Hepatocyte (in vitro differentiated cells): Measurements from ENCODE around the gene SCG3. TPM values are rescaled to one million over a fixed set of nuclear protein-coding genes. Genes with fewer than 3 reads are reported as not detected.

ENCODE experiments used
- DNase-seq: peaks from one replicate; pipeline ENCODE4 v3.0.0-alpha.2; 2016; ENCODE audit warnings: low spot score
- H2AFZ ChIP-seq: fragments of 200-600 bp; sonication (generic); 2 replicates; pipeline ENCODE4 v1.6.0; 2016; ENCODE audit warnings: antibody characterized with exemption, mild to moderate bottlenecking
- H3K27ac ChIP-seq: fragments of 200-600 bp; sonication (generic); 2 replicates; pipeline ENCODE4 v1.5.1; 2016; ENCODE audit warnings: mild to moderate bottlenecking
- H3K27me3 ChIP-seq: fragments of 200-600 bp; sonication (generic); 2 replicates; pipeline ENCODE4 v1.6.1; 2016
- H3K36me3 ChIP-seq: fragments of 200-600 bp; sonication (generic); replicated peaks from 2 replicates; pipeline ENCODE4 v1.5.1; 2016; ENCODE audit warnings: low read depth; ENCODE audit not compliant: insufficient read depth
- H3K4me1 ChIP-seq: fragments of 200-600 bp; sonication (generic); 2 replicates; pipeline ENCODE4 v1.5.1; 2016; ENCODE audit warnings: mild to moderate bottlenecking, moderate library complexity; ENCODE audit not compliant: insufficient read depth
- H3K4me2 ChIP-seq: fragments of 200-600 bp; sonication (generic); 2 replicates; pipeline ENCODE4 v1.6.0; 2016
- H3K4me3 ChIP-seq: fragments of 200-600 bp; sonication (generic); 2 replicates; pipeline ENCODE4 v1.5.1; 2016; ENCODE audit warnings: mild to moderate bottlenecking
- H3K79me2 ChIP-seq: fragments of 200-600 bp; sonication (generic); 2 replicates; pipeline ENCODE4 v1.6.0; 2017; ENCODE audit warnings: mild to moderate bottlenecking
- H3K9me2 ChIP-seq: fragments of 200-600 bp; sonication (generic); replicated peaks from 2 replicates; pipeline ENCODE4 v1.6.0; 2017; ENCODE audit warnings: mild to moderate bottlenecking; ENCODE audit not compliant: insufficient read depth
- H3K9me3 ChIP-seq: fragments of 200-600 bp; sonication (generic); 2 replicates; pipeline ENCODE4 v1.5.1; 2016; ENCODE audit warnings: low read depth, mild to moderate bottlenecking
- H4K20me1 ChIP-seq: fragments of 200-600 bp; sonication (generic); 2 replicates; pipeline ENCODE4 v1.6.0; 2016; ENCODE audit warnings: mild to moderate bottlenecking; ENCODE audit not compliant: insufficient read depth, poor library complexity, severe bottlenecking
- EZH2 ChIP-seq: fragments of 200-600 bp; sonication (generic); IDR thresholded peaks from 2 replicates; pipeline ENCODE4 v1.6.1; 2016; ENCODE audit warnings: antibody characterized with exemption, mild to moderate bottlenecking, borderline replicate concordance
- EZH2phosphoT487 ChIP-seq: fragments of 200-600 bp; sonication (generic); IDR thresholded peaks from one replicate; pipeline ENCODE4 v1.6.1; 2018; ENCODE audit warnings: antibody characterized with exemption, mild to moderate bottlenecking, low read depth, moderate library complexity; ENCODE audit not compliant: unreplicated experiment, severe bottlenecking
- WGBS: methylation state at CpG from one replicate; pipeline ENCODE4 v1.1.6; 2016; ENCODE audit warnings: low lambda C conversion rate; ENCODE audit errors: missing lambda C conversion rate; 5-methylcytosine and 5-hydroxymethylcytosine counted together
- polyA plus RNA-seq: library from polyadenylated mRNA; unstranded; fragments of >200 nt; fragmentation: Nextera tagmentation; extraction: Ambion mirVana; gene quantifications from 2 replicates; pipeline ENCODE4 v1.2.1, GENCODE V29; 2016
- total RNA-seq: library from RNA; depleted of rRNA; stranded (reverse); fragments of >200 nt; gene quantifications from 2 replicates; pipeline ENCODE4 v1.2.3, GENCODE V29; 2014
- TF ChIP-seq, protein P1 (sequence below): fragments of 200-600 bp; sonication (generic); IDR thresholded peaks from 2 replicates; pipeline ENCODE4 v1.5.1; 2016; ENCODE audit warnings: antibody characterized with exemption, mild to moderate bottlenecking; ENCODE audit not compliant: poor library complexity

Gene SCG3
- total and polyA plus RNA-seq, 2 experiments from 2014 or later = 0.11 to 0.20 TPM

DNA sequence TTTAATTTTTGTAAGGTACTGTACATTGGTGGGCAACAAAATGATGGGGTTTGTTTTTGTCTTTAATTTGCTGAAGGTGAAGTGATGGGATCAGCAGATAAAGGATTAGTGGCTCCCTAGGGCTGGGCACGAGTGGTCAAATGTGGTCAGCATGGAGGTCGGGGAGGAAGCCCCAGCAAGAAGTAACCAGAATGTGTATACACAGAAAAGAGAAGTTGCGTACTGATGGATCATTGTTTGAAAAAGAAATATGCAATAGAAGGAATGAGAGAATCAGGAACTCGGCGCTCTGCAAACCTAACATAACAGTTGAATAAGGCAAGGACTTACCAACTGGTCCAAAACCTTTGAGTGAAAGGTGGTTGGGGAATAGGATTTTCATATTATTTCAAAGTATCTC, 71.6 kb downstream of the SCG3 start:
- Histone ChIP-seq H3K27ac (no peak overlapping the region), H3K79me2 (peaks cover 6% of the 10 kb centered on the region), H3K27me3 (peaks cover 54% of the 10 kb centered on the region), H3K9me3 (no peaks in the 10 kb centered on the region), H3K4me1 (peaks cover 8% of the 10 kb centered on the region), H3K4me2 (peak overlapping the region; percentile 93), H4K20me1 (no peaks in the 10 kb centered on the region), H2AFZ (no peak overlapping the region), H3K9me2 (no peaks in the 10 kb centered on the region), H3K36me3 (no peaks in the 10 kb centered on the region), H3K4me3 (no peak overlapping the region)
- TF ChIP-seq, protein P1, sequence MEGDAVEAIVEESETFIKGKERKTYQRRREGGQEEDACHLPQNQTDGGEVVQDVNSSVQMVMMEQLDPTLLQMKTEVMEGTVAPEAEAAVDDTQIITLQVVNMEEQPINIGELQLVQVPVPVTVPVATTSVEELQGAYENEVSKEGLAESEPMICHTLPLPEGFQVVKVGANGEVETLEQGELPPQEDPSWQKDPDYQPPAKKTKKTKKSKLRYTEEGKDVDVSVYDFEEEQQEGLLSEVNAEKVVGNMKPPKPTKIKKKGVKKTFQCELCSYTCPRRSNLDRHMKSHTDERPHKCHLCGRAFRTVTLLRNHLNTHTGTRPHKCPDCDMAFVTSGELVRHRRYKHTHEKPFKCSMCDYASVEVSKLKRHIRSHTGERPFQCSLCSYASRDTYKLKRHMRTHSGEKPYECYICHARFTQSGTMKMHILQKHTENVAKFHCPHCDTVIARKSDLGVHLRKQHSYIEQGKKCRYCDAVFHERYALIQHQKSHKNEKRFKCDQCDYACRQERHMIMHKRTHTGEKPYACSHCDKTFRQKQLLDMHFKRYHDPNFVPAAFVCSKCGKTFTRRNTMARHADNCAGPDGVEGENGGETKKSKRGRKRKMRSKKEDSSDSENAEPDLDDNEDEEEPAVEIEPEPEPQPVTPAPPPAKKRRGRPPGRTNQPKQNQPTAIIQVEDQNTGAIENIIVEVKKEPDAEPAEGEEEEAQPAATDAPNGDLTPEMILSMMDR = no peak
- TF ChIP-seq EZH2phosphoT487 (no peak), EZH2 (no peak)
- 85% methylated on average over 5 of the region's 5 CpGs for WGBS
- DNase-seq = no peak

DNA sequence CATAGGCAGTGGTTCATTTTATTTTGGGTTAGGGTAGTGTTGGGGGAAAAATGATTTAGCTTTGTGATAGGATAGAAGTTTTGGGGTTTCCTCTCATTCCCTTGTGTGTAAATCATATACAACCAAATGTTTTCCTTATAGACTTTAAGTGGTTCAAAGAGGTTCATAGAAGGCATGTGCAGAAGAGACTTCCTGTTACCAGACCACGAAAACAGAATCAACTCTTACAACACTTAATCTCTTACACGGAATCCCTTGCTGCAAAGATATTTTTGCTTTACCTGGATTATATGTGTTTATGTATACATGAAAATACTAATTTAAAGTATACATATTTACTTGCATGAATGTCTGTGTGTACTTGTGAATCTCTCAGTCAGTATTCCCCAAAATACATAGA, 73.0 kb downstream of the SCG3 start:
- peaks cover 43% of the 10 kb centered on the region for H3K27me3 ChIP-seq
- H3K4me2 ChIP-seq = no peak overlapping the region
- H3K4me3 ChIP-seq = no peak overlapping the region
- no peaks in the 10 kb centered on the region for H3K9me2 ChIP-seq
- H3K9me3 ChIP-seq = no peaks in the 10 kb centered on the region
- no peak for DNase-seq
- H3K36me3 ChIP-seq = no peaks in the 10 kb centered on the region
- WGBS = 79% methylated on average over 2 of the region's 2 CpGs
- H3K27ac ChIP-seq = no peak overlapping the region
- TF ChIP-seq, protein P1 = no peak
- TF ChIP-seq EZH2phosphoT487 (no peak), EZH2 (no peak)
- no peak overlapping the region for H2AFZ ChIP-seq
- H4K20me1 ChIP-seq = no peaks in the 10 kb centered on the region
- peaks cover 6% of the 10 kb centered on the region for H3K79me2 ChIP-seq
- H3K4me1 ChIP-seq = peaks cover 8% of the 10 kb centered on the region

DNA sequence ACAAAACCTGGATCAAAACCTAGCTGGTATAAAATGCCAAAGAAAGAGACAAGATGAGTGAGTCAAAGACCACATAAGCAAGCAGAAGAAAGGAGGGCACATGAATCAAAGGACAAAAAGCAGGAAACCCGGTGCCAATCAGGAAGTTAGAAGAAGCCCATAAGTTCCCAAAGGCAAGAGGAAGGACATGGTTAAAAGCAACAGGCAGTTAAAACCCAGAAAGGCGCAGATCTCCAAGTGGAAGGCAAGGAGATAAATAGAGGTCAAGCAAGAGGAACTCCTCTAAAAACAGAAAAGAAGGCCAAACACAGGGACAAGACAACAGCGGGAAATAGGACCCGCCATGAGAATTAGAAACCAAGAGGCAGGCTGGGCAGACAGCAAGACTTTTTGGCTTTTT, 74.5 kb downstream of the SCG3 start:
- Histone ChIP-seq H3K9me2 (no peaks in the 10 kb centered on the region), H3K4me2 (no peak overlapping the region), H3K27ac (no peak overlapping the region), H3K4me1 (peaks cover 8% of the 10 kb centered on the region), H3K9me3 (no peaks in the 10 kb centered on the region), H3K27me3 (peaks cover 27% of the 10 kb centered on the region), H3K4me3 (no peak overlapping the region), H3K36me3 (no peaks in the 10 kb centered on the region), H2AFZ (no peak overlapping the region), H3K79me2 (peaks cover 6% of the 10 kb centered on the region), H4K20me1 (no peaks in the 10 kb centered on the region)
- 94% methylated on average over 4 of the region's 4 CpGs for WGBS
- no peak for DNase-seq
- TF ChIP-seq, protein P1 = no peak
- TF ChIP-seq EZH2phosphoT487 = no peak
- no peak for TF ChIP-seq EZH2

DNA sequence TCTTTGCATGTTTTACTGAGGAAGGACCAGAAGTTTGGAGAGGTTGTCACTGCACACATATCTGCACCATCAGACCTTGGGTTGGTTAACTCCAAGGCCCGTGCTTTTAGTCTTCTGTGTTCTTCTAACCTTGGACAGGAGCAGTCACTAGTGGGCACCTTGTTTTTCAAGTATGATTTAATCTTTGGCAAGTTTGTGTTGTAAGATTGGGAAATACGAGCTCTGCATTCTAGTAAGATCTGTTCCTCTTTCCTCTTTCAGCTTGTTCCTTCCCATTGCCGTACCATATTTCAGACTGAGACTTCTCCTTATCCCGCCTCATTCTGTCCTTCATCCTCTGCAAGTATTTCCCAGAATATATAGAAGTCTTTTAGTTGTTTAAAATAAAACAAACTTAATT, 75.2 kb downstream of the SCG3 start:
- Histone ChIP-seq H3K4me1 (peaks cover 8% of the 10 kb centered on the region), H3K4me2 (no peak overlapping the region), H3K4me3 (no peak overlapping the region), H3K27ac (no peak overlapping the region), H4K20me1 (no peaks in the 10 kb centered on the region), H3K27me3 (peaks cover 24% of the 10 kb centered on the region), H3K9me2 (no peaks in the 10 kb centered on the region), H3K9me3 (no peaks in the 10 kb centered on the region), H3K36me3 (no peaks in the 10 kb centered on the region), H3K79me2 (peaks cover 6% of the 10 kb centered on the region), H2AFZ (no peak overlapping the region)
- TF ChIP-seq, protein P1 = no peak
- TF ChIP-seq EZH2 (no peak), EZH2phosphoT487 (no peak)
- DNase-seq = no peak
- WGBS = 97% methylated on average over 4 of the region's 4 CpGs
